HFF-Myc (cell line): Measurements from ENCODE around the gene ETNPPL.
A peak's percentile ranks its signal among the peaks of the same experiment; 100 is the strongest.

Experiments used
- DNase-seq: peaks from one replicate; pipeline ENCODE4 v3.0.0-alpha.2; 2011; ENCODE audit warnings: low read depth; ENCODE audit errors: extremely low read depth
- H3K4me3 ChIP-seq: replicated peaks from 2 replicates; pipeline ENCODE4 v1.5.1; 2011; ENCODE audit warnings: low read depth, mild to moderate bottlenecking, control low read depth, low read length
- TF ChIP-seq, protein P1 (sequence below): IDR thresholded peaks from 2 replicates; pipeline ENCODE4 v1.5.1; 2012; ENCODE audit warnings: mild to moderate bottlenecking, low read depth, low read length, control low read depth; ENCODE audit errors: missing control alignments

Gene ETNPPL

DNA sequence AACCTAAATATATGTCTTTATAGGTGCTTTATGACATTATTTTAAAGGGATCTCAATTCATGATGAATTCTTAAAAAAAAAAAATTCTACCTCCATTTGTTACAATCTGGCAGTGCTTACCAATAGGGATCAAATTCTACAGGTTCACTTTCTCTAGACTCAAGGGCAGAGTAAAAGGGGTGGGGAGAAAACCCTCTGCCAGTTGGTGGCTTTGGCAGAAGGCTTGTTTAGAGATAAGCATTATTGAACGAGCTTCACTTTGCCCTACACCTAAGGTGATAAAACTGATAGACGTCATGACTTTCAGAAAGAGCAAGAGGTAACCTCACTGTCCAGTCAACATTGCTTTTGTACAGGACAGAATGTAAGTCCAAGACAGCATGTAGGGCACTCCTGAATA, 58.9 kb downstream of the ETNPPL start:
- TF ChIP-seq, protein P1, sequence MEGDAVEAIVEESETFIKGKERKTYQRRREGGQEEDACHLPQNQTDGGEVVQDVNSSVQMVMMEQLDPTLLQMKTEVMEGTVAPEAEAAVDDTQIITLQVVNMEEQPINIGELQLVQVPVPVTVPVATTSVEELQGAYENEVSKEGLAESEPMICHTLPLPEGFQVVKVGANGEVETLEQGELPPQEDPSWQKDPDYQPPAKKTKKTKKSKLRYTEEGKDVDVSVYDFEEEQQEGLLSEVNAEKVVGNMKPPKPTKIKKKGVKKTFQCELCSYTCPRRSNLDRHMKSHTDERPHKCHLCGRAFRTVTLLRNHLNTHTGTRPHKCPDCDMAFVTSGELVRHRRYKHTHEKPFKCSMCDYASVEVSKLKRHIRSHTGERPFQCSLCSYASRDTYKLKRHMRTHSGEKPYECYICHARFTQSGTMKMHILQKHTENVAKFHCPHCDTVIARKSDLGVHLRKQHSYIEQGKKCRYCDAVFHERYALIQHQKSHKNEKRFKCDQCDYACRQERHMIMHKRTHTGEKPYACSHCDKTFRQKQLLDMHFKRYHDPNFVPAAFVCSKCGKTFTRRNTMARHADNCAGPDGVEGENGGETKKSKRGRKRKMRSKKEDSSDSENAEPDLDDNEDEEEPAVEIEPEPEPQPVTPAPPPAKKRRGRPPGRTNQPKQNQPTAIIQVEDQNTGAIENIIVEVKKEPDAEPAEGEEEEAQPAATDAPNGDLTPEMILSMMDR, result no peak
- DNase-seq, result no peak
- no peak overlapping the region for H3K4me3 ChIP-seq

GRCh38 chr4:108703370-108703769, 59.5 kb downstream of the ETNPPL start:
- H3K4me3 ChIP-seq, result no peak overlapping the region
- TF ChIP-seq, protein P1, result no peak
- no peak for DNase-seq

GRCh38 chr4:108702960-108703359, 59.9 kb downstream of the ETNPPL start:
- TF ChIP-seq, protein P1, result no peak
- no peak overlapping the region for H3K4me3 ChIP-seq
- DNase-seq, result no peak

DNA sequence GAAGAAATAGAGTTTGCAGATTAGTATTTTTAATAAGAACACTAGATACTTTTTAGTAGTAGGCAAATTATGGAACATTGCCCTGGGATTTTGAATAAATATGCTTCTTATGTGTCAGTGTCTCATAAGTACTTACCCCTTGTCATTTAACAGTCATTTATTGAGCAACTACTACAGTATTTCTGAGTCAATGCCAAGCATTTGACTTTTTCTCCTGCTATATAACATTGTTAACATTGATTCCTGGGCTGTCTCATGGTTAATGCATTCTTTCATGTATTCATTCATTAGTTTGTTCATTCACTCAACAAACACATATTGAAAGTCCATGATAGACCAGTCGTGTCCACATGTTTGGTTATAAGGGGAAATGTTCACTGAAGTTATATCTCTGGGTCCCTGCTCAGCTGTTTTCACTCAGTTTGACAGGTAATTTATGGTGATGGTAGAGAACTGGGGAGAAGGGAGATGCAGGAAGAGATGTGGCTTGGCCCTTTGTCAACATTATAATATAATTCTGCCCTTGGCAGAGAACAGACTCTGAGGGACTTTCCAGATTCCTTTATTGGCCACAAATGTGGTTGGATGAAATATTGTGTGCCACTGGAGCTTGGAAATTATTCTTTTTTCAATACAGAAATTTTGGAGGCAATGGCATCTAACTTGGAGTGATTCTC, 62.6 kb downstream of the ETNPPL start:
- DNase-seq, result peak; percentile 52
- TF ChIP-seq, protein P1, result no peak
- no peak overlapping the region for H3K4me3 ChIP-seq

GRCh38 chr4:108696160-108696559, 66.7 kb downstream of the ETNPPL start:
- TF ChIP-seq, protein P1, result no peak
- no peak for DNase-seq
- no peak overlapping the region for H3K4me3 ChIP-seq

DNA sequence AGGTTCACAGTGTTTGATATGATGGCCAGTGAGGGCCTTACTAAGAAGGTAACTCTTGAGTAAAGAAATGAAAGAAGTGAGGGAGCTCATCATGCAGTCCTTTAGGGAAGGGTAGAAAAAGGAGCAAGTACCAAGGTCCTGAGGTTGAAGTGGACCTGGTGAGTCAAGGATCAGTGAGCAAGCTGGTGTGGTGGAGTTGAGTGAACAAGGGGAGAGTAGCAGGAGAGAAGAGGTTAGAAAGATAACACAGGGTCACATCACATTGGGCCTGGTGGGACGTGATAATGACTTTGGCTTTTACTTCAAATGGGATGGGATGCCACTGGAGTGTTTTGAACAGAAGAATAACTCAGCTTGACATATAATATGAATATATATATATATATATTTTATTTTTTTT, 67.8 kb downstream of the ETNPPL start:
- TF ChIP-seq, protein P1, result no peak
- no peak overlapping the region for H3K4me3 ChIP-seq
- DNase-seq, result no peak

- DNase-seq, result no peak
- TF ChIP-seq, protein P1, result no peak
- no peak overlapping the region for H3K4me3 ChIP-seq
Observed at GRCh38 chr4:108694423-108694822, 68.4 kb downstream of the ETNPPL start.
